DMS79 (cell line): ENCODE results near the gene TTLL7.

ENCODE experiments used
- DNase-seq: peaks from one replicate; lab custom pipeline; 2025; lab: John Stamatoyannopoulos, UW

The TTLL7 gene

DNA sequence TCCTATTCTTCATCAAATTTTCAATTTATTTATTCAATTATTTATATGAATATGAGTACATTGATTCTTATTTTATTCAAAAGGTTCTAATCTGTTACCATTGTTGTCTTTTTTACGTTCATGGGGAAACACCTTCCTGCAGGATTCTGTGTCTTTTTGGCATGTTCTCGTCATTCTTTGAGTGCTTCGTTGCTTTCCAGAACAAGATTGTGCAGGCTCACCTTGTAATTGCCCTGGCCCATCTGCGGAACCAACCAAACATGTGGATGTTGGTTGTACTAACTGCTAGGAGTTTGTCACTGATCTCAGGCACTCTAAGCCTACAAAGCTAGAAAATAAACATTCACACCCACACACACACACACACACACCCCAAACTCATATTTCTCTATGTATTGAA is 182.1 kb downstream of the TTLL7 start:
- no peak for DNase-seq

DNA sequence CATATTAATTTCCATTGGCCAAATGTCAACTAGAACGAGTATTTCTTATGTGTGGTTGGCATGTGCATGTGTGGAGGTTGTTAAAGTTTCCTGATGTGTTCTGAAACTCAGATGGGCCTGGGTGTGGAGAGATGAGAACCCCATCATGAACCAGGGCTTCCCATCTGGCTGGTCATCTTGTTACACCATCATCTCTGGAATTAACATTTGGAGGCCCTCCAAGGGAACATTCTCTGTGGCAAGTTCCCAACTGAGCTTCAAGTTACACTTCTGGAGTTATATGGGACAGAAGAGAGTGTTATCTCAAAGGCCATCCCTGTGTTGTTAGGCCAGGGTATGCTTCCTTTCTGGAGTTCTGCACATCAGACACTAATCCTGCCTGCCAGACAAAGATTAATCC is 183.6 kb downstream of the TTLL7 start:
- peak; percentile 5 for DNase-seq
